ENCODE data around the gene GLUL.

The GLUL gene

DNA sequence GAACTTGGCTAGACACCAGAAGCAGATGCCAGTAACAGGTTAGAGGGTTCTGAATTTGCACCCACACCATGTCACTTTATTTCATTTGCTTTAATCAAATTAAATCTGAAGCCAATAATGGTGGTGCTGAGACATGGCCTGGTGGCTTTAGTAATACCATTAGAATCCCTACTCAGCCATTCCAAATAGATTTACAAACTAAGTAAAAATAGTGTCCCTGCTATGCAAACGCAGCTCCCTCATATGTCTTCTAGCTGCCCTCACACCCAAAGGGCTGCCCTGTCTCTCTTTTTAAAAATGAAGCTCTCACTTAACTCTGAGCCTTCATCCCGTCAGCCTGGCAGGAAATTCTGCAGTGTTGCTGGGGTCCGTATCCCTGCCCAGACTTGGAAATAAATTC, 21.1 kb downstream of the GLUL start:
- Histone ChIP-seq H2BK15ac (ENCODE audit: low read depth, poor library complexity, severe bottlenecking) (no peak overlapping the region), H3K23ac (ENCODE audit: low read length in 2 of 2) (no peak overlapping the region), H3K27ac (ENCODE audit: low read length, poor library complexity, severe bottlenecking) (no peak overlapping the region), H2BK5ac (ENCODE audit: low read depth, low read length, poor library complexity, severe bottlenecking) (no peak overlapping the region), H3K4me3 (ENCODE audit: insufficient read depth in 1 of 2, low read depth in 1 of 2, low read length in 2 of 2) (no peak overlapping the region), H3K79me1 (replicated peaks; ENCODE audit: low read length, poor library complexity, severe bottlenecking) (no peaks in the 10 kb centered on the region), H3K36me3 (ENCODE audit: control insufficient read depth in 1 of 2, insufficient read depth in 2 of 2, low read depth in 1 of 2, low read length in 2 of 2) (no peaks in the 10 kb centered on the region), H3K14ac (ENCODE audit: low read length in 2 of 2) (no peak overlapping the region), H3K9me3 (ENCODE audit: control insufficient read depth, low read length) (no peaks in the 10 kb centered on the region), H3K18ac (ENCODE audit: low read depth in 1 of 2, low read length in 2 of 2) (no peak overlapping the region), H4K8ac (ENCODE audit: low read length) (no peak overlapping the region), H2BK120ac (ENCODE audit: low read depth, low read length) (no peak overlapping the region), H3K27me3 (ENCODE audit: control insufficient read depth in 1 of 2, insufficient read depth in 1 of 2, low read length in 2 of 2) (peaks cover 5 to 15% of the 10 kb centered on the region in 2 experiments), H3K9ac (ENCODE audit: low read length) (no peak overlapping the region), H3K4me2 (ENCODE audit: low read length, poor library complexity, severe bottlenecking) (no peak overlapping the region), H3K4me1 (ENCODE audit: control insufficient read depth, insufficient read depth, low read depth, low read length) (no peaks in the 10 kb centered on the region), H3K4ac (ENCODE audit: low read depth in 1 of 2, low read length in 2 of 2) (no peak overlapping the region), H2AFZ (ENCODE audit: low read depth, low read length) (no peak overlapping the region), H4K91ac (ENCODE audit: low read length) (no peak overlapping the region), H2AK5ac (ENCODE audit: low read length, severe bottlenecking) (no peak overlapping the region), H2BK12ac (ENCODE audit: low read length in 2 of 2) (no peak overlapping the region)
- DNase-seq, result no peak
- WGBS, result 53% methylated on average over 3 of the region's 3 CpGs

DNA sequence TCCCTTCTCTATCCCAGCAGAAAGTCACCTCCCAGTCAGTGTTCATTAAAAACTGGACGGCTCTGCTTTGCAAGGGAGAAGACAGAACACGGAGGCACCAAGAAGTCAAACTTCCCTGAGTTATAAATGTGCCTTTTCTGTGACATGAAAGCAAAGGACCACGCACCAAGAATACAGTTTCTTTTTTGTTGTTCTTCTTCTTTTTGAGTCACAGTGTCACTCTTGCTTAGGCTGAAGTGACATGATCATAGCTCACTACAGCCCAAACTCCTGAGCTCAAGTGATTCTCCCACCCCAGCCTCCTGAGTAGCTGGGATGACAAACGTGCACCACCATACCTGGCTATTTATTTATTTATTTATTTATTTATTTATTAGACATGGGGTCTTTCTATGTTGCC, 22.7 kb downstream of the GLUL start:
- no peak overlapping the region for H2BK12ac ChIP-seq (ENCODE audit: low read length in 2 of 2)
- H2BK120ac ChIP-seq (ENCODE audit: low read depth, low read length), result no peak overlapping the region
- H2BK15ac ChIP-seq (ENCODE audit: low read depth, poor library complexity, severe bottlenecking), result no peak overlapping the region
- H2AK5ac ChIP-seq (ENCODE audit: low read length, severe bottlenecking), result no peak overlapping the region
- no peaks in the 10 kb centered on the region for H3K79me1 ChIP-seq (replicated peaks; ENCODE audit: low read length, poor library complexity, severe bottlenecking)
- no peak overlapping the region for H3K23ac ChIP-seq (ENCODE audit: low read length in 2 of 2)
- no peak overlapping the region for H4K8ac ChIP-seq (ENCODE audit: low read length)
- H2BK5ac ChIP-seq (ENCODE audit: low read depth, low read length, poor library complexity, severe bottlenecking), result no peak overlapping the region
- H3K4me2 ChIP-seq (ENCODE audit: low read length, poor library complexity, severe bottlenecking), result no peak overlapping the region
- no peaks in the 10 kb centered on the region for H3K4me1 ChIP-seq (ENCODE audit: control insufficient read depth, insufficient read depth, low read depth, low read length)
- no peak overlapping the region for H2AFZ ChIP-seq (ENCODE audit: low read depth, low read length)
- peaks cover 5 to 15% of the 10 kb centered on the region in 2 experiments for H3K27me3 ChIP-seq (ENCODE audit: control insufficient read depth in 1 of 2, insufficient read depth in 1 of 2, low read length in 2 of 2)
- no peak overlapping the region for H4K91ac ChIP-seq (ENCODE audit: low read length)
- no peaks in the 10 kb centered on the region for H3K9me3 ChIP-seq (ENCODE audit: control insufficient read depth, low read length)
- no peak overlapping the region for H3K18ac ChIP-seq (ENCODE audit: low read depth in 1 of 2, low read length in 2 of 2)
- DNase-seq, result no peak
- no peak overlapping the region for H3K4me3 ChIP-seq (ENCODE audit: insufficient read depth in 1 of 2, low read depth in 1 of 2, low read length in 2 of 2)
- no peak overlapping the region for H3K14ac ChIP-seq (ENCODE audit: low read length in 2 of 2)
- 90% methylated on average over 3 of the region's 4 CpGs for WGBS
- no peaks in the 10 kb centered on the region for H3K36me3 ChIP-seq (ENCODE audit: control insufficient read depth in 1 of 2, insufficient read depth in 2 of 2, low read depth in 1 of 2, low read length in 2 of 2)
- H3K4ac ChIP-seq (ENCODE audit: low read depth in 1 of 2, low read length in 2 of 2), result no peak overlapping the region
- no peak overlapping the region for H3K27ac ChIP-seq (ENCODE audit: low read length, poor library complexity, severe bottlenecking)
- no peak overlapping the region for H3K9ac ChIP-seq (ENCODE audit: low read length)

DNA sequence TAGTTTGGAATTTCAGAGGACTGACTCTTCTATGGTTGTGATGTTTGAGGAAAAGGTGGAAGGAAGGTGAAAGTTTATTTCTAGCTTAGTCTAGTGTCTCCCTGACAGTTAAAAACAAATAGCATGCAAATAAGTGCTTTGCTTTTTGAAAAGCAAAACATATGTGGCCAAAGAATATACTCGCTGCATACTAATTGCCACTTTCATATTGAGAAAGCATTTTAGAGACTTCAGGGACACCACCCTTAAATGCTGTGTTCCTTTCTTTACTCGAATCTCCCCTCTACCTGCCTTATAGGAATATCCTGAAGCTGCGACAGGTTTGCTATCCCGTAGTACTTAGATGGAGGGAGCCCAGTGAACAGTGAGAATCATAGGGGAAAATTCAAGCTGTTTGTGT, 23.2 kb downstream of the GLUL start:
- H3K9ac ChIP-seq (ENCODE audit: low read length), result no peak overlapping the region

DNA sequence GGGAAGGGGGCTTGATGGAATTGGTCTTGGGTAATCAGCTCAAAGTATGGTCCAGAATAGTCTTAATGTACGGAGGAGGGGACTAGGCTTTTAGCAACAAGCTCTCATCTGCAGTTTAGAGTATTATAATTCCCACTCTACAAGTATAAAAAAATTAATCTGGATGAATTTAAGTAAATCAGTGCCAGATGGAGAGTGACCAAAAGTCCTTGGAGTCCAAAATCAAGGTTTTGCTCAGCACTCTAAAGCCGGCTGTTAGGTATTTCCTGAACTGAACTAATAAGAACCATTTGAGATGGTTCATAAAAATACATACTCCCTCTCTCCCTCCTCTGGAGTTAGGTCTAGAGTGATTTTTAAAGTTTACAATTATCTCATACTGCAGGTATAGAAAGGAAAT, 23.7 kb downstream of the GLUL start:
- Histone ChIP-seq H2BK5ac (ENCODE audit: low read depth, low read length, poor library complexity, severe bottlenecking) (no peak overlapping the region), H2BK15ac (ENCODE audit: low read depth, poor library complexity, severe bottlenecking) (no peak overlapping the region), H3K4me1 (ENCODE audit: control insufficient read depth, insufficient read depth, low read depth, low read length) (no peaks in the 10 kb centered on the region), H2AFZ (ENCODE audit: low read depth, low read length) (no peak overlapping the region), H4K8ac (ENCODE audit: low read length) (no peak overlapping the region), H3K14ac (ENCODE audit: low read length in 2 of 2) (no peak overlapping the region), H3K4me3 (ENCODE audit: insufficient read depth in 1 of 2, low read depth in 1 of 2, low read length in 2 of 2) (no peak overlapping the region), H2BK120ac (ENCODE audit: low read depth, low read length) (no peak overlapping the region), H3K4ac (ENCODE audit: low read depth in 1 of 2, low read length in 2 of 2) (no peak overlapping the region), H3K9me3 (ENCODE audit: control insufficient read depth, low read length) (no peaks in the 10 kb centered on the region), H3K79me1 (replicated peaks; ENCODE audit: low read length, poor library complexity, severe bottlenecking) (no peaks in the 10 kb centered on the region), H2AK5ac (ENCODE audit: low read length, severe bottlenecking) (no peak overlapping the region), H3K4me2 (ENCODE audit: low read length, poor library complexity, severe bottlenecking) (no peak overlapping the region), H3K36me3 (ENCODE audit: control insufficient read depth in 1 of 2, insufficient read depth in 2 of 2, low read depth in 1 of 2, low read length in 2 of 2) (no peaks in the 10 kb centered on the region), H3K18ac (ENCODE audit: low read depth in 1 of 2, low read length in 2 of 2) (no peak overlapping the region), H3K23ac (ENCODE audit: low read length in 2 of 2) (no peak overlapping the region), H3K27me3 (ENCODE audit: control insufficient read depth in 1 of 2, insufficient read depth in 1 of 2, low read length in 2 of 2) (peaks cover 5 to 15% of the 10 kb centered on the region in 2 experiments), H3K9ac (ENCODE audit: low read length) (no peak overlapping the region), H3K27ac (ENCODE audit: low read length, poor library complexity, severe bottlenecking) (no peak overlapping the region), H2BK12ac (ENCODE audit: low read length in 2 of 2) (no peak overlapping the region), H4K91ac (ENCODE audit: low read length) (no peak overlapping the region)
- WGBS, result no CpG with 5 or more reads among the region's 2 CpGs
- no peak for DNase-seq

More for the DNA sequence above, 23.2 kb downstream of the GLUL start:
- no peak overlapping the region for H2BK15ac ChIP-seq (ENCODE audit: low read depth, poor library complexity, severe bottlenecking)
- no peak overlapping the region for H4K91ac ChIP-seq (ENCODE audit: low read length)
- H3K4me3 ChIP-seq (ENCODE audit: insufficient read depth in 1 of 2, low read depth in 1 of 2, low read length in 2 of 2), result no peak overlapping the region
- no peaks in the 10 kb centered on the region for H3K79me1 ChIP-seq (replicated peaks; ENCODE audit: low read length, poor library complexity, severe bottlenecking)
- H3K18ac ChIP-seq (ENCODE audit: low read depth in 1 of 2, low read length in 2 of 2), result no peak overlapping the region
- 55% methylated on average over 4 of the region's 4 CpGs for WGBS
- no peak overlapping the region for H3K27ac ChIP-seq (ENCODE audit: low read length, poor library complexity, severe bottlenecking)
- no peak overlapping the region for H2BK12ac ChIP-seq (ENCODE audit: low read length in 2 of 2)
- H3K36me3 ChIP-seq (ENCODE audit: control insufficient read depth in 1 of 2, insufficient read depth in 2 of 2, low read depth in 1 of 2, low read length in 2 of 2), result no peaks in the 10 kb centered on the region
- no peak overlapping the region for H3K4ac ChIP-seq (ENCODE audit: low read depth in 1 of 2, low read length in 2 of 2)
- no peak for DNase-seq
- no peak overlapping the region for H3K4me2 ChIP-seq (ENCODE audit: low read length, poor library complexity, severe bottlenecking)
- no peaks in the 10 kb centered on the region for H3K9me3 ChIP-seq (ENCODE audit: control insufficient read depth, low read length)
- H3K4me1 ChIP-seq (ENCODE audit: control insufficient read depth, insufficient read depth, low read depth, low read length), result no peaks in the 10 kb centered on the region
- H4K8ac ChIP-seq (ENCODE audit: low read length), result no peak overlapping the region
- H2AK5ac ChIP-seq (ENCODE audit: low read length, severe bottlenecking), result no peak overlapping the region
- H3K23ac ChIP-seq (ENCODE audit: low read length in 2 of 2), result no peak overlapping the region
- no peak overlapping the region for H2BK120ac ChIP-seq (ENCODE audit: low read depth, low read length)
- H3K14ac ChIP-seq (ENCODE audit: low read length in 2 of 2), result no peak overlapping the region
- no peak overlapping the region for H2BK5ac ChIP-seq (ENCODE audit: low read depth, low read length, poor library complexity, severe bottlenecking)
- no peak overlapping the region for H2AFZ ChIP-seq (ENCODE audit: low read depth, low read length)
- H3K27me3 ChIP-seq (ENCODE audit: control insufficient read depth in 1 of 2, insufficient read depth in 1 of 2, low read length in 2 of 2), result peaks cover 5 to 15% of the 10 kb centered on the region in 2 experiments

All from mesenchymal stem cell (in vitro differentiated cells and primary cell).